ENCODE measurements around the gene BORA.
"Not testable (repeated sequence)": the region's sequence is repeated elsewhere in the genome, so short reads cannot be mapped to it uniquely, and the experiment has no call there.

Gene BORA

DNA sequence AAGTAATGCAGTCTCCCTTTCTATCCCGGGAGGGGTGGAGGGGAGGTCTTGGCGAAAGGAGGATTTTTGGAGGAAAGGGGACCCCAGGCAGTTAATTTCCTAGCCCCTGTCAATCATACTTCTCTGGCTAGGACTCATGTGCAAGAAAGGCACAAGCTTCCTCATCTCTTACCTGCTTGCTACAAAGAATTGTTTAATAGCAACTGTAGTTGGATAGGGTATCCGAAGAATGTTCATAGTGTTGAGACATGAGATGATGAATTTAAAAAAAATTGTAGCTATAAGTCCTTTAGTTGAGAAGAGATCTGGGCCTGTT, 525 bp downstream of the BORA start:
- DNase-seq (ENCODE audit: insufficient read length, low spot score) (no peak), FAIRE-seq (no peak)
- TF ChIP-seq POLR2A (IDR thresholded peaks at IDR 0.05; ENCODE audit: low read depth, low read length) = no peak

DNA sequence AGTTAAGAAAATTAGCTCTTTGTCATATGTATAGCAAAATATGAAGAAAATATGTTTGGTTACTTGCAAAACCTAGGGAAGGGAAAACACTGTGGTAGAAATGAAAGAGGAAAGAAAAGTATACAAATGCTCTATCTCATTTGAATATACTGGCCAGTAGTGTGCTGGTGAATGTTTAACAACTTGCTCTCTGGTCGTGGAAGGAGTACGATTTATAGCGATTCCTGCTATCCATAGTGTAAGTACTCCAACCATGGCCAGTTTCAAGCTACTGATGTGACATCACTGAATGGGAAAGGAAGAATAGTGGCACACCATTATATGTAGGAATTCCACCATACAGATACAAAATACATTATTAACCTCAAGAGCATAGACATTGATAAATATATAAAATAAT, 9.3 kb downstream of the BORA start:
- DNase-seq (ENCODE audit: insufficient read length, low spot score) (no peak), FAIRE-seq (no peak)
- no peak for TF ChIP-seq POLR2A (IDR thresholded peaks at IDR 0.05; ENCODE audit: low read depth, low read length)

DNA sequence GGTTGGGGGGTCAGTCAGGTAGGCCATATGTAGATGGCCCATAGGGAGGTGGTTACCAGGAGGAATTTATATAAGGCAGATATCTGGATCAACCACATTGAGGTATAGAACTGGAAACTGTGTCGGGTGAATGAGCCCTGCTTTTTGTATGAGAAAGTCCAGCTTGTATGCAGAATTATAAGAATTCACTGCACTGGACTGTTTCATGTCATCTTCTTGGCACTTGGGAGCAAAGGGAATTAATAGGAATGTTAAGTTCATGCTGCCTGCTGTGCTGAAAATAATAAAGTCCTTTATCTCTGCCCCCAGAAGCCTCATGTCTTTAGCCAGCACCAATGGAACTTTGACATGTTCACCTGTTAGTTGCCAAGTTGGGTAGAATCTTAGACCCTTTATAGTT, 12.3 kb downstream of the BORA start:
- DNase-seq (ENCODE audit: insufficient read length, low spot score) = no peak
- no peak for TF ChIP-seq POLR2A (IDR thresholded peaks at IDR 0.05; ENCODE audit: low read depth, low read length)
- no peak for FAIRE-seq

DNA sequence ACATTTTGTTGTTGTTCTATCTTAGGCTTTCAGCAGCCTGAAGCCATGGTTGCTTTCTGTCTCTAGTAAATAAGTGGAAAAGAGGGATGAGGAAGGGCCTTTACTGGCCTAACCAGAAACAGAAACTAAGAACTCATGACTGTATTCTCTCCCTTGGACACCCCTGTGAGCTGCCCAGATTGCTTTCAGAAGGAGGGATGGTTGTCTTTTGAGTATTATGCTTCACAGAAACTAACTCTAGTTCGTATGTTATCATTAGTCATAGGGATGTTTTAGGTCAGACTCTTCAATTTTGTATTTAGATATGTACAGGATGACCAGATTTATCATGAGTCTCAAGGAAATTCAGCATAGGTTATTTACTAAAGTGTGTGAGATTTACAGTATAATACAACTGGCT, 17.5 kb downstream of the BORA start:
- TF ChIP-seq POLR2A (IDR thresholded peaks at IDR 0.05; ENCODE audit: low read depth, low read length) = no peak
- no peak for FAIRE-seq
- DNase-seq (ENCODE audit: insufficient read length, low spot score) = no peak

DNA sequence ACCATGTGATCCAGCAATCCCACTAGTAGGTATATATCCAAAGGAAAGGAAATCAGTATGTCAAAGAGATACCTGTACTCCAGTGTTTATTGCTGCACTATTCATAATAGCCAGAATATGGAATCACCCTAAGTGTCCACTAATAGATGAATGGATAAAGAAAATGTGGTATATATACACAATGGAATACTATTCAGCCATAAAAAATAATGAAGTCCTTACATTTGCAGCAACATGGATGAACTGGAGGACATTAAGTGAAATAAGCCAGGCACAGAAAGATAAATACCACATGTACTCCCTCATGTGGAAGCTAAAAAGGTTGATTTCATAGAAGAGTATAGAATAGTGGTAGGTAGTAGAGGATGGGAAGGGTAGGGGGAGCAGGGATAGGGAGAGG, 23.5 kb downstream of the BORA start:
- no peak for TF ChIP-seq POLR2A (IDR thresholded peaks at IDR 0.05; ENCODE audit: low read depth, low read length)
- DNase-seq (ENCODE audit: insufficient read length, low spot score) (no peak), FAIRE-seq (no peak)

DNA sequence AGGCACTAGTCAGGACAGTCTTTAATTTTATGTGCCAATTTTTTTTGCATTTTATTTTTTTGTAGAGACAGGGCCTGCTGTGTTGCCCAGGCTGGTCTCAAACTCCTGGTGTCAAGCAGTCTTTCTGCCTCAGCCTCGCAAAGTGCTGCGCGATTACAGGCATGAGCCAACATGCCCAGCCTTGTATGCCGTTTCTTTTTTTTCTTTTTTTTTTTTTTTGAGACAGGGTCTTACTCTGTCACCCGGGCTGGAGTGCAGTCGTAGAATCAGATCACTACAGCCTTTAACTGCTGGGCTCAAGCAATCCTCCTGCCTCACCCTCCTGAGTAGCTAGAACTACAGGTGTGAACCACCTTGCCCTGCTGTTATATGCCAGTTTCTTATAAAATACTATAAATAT, 26.4 kb downstream of the BORA start:
- FAIRE-seq (no peak), DNase-seq (ENCODE audit: insufficient read length, low spot score) (no peak)
- TF ChIP-seq POLR2A (IDR thresholded peaks at IDR 0.05; ENCODE audit: low read depth, low read length) = no peak

DNA sequence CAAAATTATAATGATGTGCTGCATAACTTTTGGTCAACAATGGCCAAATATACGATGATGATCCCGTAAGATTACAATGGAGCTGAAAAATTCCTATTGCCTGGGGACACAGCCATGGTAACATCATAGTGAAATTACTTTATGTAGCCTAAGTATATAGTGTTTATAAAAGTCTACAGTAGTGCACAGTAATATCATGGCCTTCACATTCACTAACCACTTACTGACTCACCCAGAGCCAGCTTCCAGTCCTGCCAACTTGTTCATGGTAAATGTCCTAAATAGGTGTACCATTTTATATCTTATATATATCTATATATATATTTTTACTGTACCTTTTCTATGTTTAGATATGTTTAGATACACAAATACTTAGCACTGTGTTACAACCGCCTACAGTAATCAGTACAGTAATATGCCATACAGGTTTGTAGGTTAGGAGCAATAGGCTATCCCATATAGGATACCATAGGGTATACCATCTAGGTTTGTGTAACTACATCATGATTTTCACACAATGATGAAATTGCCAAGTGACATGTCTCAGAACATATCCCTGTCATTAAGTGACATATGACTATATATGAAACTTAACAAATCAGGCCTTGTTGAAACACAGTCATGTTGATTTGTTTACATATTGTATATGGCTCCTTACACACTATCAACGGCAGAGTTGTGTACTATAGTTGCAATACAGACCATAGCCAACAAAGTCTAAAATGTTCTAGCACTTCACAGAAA, 30.2 kb downstream of the BORA start:
- no peak for TF ChIP-seq POLR2A (IDR thresholded peaks at IDR 0.05; ENCODE audit: low read depth, low read length)
- FAIRE-seq (no peak), DNase-seq (ENCODE audit: insufficient read length, low spot score) (no peak)

DNA sequence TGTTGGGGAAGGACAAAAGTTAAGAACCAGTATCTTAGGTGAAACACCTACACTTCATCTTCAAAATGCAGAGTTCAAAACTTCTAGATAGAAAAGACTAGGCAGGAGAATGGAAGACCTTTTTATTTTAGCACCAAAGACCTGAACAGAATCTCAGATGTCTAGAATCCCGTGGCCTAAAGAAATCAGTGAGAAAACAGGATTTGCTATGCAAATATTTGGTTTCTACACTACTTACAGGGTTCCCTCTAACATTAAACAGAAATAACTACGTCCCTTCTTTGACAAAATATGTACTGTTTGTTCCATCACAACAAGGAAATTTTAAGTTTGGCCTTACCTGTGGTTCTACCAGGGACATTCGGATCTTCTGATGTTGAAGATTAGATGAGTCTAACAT, 32.5 kb downstream of the BORA start:
- no peak for FAIRE-seq
- TF ChIP-seq POLR2A (IDR thresholded peaks at IDR 0.05; ENCODE audit: low read depth, low read length) = no peak

DNA sequence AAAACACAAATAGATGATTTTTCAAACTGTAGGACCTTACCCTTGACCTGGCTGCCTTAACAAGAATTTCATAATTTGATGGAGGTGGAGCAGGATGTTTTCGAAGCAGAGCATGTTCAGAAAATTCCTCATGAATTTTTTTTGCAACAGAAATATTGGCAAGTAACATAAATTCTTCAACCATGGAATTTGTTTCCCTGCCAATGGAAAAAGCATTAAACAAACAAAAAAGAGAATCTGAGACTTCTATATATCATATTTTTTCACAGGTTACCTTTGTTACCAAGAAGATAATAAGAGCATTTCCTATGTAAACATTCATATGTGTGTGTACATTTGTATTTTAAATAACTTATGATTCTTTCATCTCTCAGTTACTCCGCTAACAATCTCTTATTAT, 35.7 kb downstream of the BORA start:
- FAIRE-seq (no peak), DNase-seq (ENCODE audit: insufficient read length, low spot score) (no peak)
- TF ChIP-seq POLR2A (IDR thresholded peaks at IDR 0.05; ENCODE audit: low read depth, low read length) = no peak

More for the DNA sequence above, 32.5 kb downstream of the BORA start:
- DNase-seq (ENCODE audit: insufficient read length, low spot score) = no peak

DNA sequence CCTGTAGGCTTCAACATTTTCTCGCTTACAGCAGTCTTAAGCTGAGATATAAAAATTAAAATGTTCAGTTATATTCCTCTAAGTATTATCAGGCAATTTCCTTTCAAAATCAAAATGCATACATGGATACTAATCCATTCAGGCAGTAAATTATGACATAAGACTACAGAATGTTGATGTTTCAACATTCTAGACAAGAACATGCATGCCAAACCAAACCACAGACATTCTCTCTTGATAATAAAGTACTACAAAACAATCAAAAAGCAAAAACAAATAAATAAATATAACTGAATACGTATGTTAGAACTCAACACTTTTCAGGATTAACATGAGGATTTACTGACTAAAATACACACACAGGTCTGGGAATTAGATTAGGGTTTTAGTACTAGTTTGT, 46.3 kb downstream of the BORA start:
- FAIRE-seq (no peak), DNase-seq (ENCODE audit: insufficient read length, low spot score) (no peak)
- no peak for TF ChIP-seq POLR2A (IDR thresholded peaks at IDR 0.05; ENCODE audit: low read depth, low read length)

DNA sequence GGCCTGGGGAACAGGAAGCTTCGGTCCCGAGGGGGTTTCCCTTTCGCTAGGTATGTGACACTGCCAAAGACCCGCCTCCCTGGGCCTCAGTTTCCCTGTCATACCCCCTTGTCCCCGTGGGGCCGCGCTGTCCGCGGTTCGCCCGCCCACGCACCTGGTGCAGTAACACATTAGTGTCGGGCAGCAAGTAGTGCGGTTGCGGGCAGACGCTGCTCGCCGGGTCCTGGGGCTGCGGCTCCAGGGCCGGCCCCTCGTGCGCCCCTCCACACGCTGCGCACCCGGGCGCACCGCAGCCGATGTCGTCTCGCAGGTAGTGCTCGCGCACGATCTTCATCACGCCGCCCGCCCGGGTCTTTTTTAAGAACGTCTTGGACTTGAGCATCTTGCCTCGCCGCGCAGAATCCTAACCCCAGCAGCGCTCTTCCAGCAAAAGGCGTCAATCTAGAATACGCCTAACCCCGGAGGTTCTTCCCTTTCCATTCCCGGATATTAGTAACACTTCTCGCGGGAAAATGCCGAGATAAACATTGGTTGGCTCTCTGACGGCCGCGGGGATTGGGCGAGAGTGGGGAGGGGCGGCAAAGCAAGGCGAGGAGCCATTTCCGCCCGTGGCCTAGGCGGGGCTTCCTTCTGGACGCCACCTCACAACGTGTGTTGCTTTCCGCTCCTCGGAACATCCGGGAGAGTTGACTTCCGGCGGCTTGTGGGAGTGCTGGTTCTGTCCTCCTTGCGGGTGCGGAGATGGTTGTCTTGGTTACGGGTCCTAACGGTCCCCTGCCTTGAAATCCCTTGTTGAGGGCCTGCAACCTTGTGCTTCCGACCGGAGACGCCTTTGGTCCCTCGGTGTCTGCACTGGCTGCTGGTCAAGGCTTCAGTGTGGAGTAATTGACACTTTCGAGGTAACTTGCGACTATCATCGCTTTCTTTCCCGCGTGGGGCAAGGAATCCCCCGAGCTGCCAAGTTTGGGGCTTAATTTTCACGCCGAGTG, 54.0 kb downstream of the BORA start, which contains the start of the genes DIS3 and PIBF1:
Gene DIS3, minus strand, starts transcription at position 450 of the 989 bp plus-strand sequence. Its CDS starts 68 bp downstream, at position 382.
Gene PIBF1, plus strand, starts transcription at position 683 of the 989 bp plus-strand sequence. CDS start 1,337 bp downstream, outside the sequence.
- DNase-seq (ENCODE audit: insufficient read length, low spot score) (peak; percentile 86), FAIRE-seq (peak; percentile 100)
- TF ChIP-seq POLR2A (IDR thresholded peaks at IDR 0.05; ENCODE audit: low read depth, low read length) = peak; percentile 57

DNA sequence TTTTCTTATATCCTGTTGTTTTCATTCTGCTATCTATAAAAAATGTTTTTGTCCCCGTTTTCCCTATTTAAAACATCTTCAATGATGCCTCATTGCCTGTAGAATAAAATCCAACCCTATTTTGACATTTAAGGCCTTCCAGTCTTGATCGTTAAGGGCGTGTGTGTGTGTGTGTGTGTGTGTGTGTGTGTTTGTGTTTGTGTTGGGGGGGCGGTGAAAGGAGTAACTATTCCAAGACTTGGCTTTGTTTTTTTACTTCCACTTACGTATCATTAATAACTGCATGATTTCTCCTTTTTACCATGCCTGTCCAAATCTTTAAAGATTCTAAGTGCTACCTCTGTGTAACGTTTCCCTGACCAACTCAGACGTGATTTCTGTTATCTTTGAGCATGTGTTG, 55.0 kb downstream of the BORA start:
- TF ChIP-seq POLR2A (IDR thresholded peaks at IDR 0.05; ENCODE audit: low read depth, low read length) = no peak
- FAIRE-seq (peak; percentile 41), DNase-seq (ENCODE audit: insufficient read length, low spot score) (no peak)

DNA sequence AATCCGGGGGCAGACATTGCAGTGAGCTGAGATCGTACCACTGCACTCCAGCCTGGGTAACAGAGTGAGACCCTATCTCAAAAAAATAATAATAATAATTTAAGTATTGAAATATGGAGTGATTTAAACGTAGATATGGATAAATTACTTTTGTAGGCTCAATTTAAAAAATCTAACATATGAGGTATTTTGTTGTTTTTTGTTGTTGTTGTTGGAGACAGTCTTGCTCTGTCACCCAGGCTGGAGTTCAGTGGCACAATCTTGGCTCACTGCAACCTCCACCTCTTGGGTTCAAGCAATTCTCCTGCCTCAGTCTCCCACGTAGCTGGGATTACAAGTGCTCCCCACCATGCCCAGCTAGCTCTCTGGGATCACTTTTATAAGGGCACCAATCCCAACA, 57.0 kb downstream of the BORA start:
- DNase-seq (ENCODE audit: insufficient read length, low spot score); FAIRE-seq: not testable (repeated sequence)

DNA sequence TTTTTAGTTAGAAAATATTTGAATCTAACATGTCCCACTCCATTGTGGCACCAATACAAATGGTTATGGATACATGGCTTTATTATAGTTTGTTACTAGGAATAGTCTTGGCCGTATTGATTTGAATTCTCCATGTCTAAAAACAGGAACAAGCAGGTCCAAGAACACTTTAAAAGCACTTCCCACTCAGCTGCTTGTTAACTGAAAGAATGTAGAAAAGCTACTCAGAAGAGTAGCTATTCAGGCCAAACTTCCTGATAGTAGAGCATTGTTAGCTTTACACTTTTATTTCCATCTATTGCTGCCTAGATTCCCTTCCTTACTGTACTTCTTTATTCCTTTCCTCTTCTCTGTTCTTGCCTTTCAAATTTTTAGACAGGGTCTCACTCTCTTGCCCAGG, 61.1 kb downstream of the BORA start:
- TF ChIP-seq POLR2A (IDR thresholded peaks at IDR 0.05; ENCODE audit: low read depth, low read length) = no peak
- FAIRE-seq = no peak
- no peak for DNase-seq (ENCODE audit: insufficient read length, low spot score)
